Measurements from ENCODE around the gene SCO2.
"Not testable (repeated sequence)": the region's sequence is repeated elsewhere in the genome, so short reads cannot be mapped to it uniquely, and the experiment has no call there.

Gene SCO2

DNA sequence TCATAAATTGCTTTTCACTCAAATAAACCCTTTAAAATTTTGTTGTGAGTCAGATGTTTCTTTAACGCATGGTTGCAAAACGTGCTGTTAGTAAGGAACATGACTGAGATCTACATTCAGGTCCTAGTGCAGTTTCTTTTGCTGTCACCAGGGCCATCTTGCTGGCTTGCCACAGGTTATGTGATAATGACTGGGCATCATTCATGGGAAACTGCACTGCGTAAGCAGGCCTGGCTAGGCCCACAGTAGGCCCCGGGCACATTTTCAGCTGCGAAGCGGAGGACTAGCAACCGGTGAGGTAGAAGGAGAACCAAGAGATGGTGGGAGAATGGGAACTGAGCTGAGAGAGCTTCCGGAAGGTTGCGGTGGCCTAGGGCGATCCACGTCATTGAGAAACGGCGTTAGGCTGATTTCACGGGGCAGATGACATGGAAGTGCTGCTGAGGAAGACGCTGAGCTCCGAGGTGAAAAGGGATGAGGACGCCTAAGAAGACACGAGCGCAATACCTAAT is 17.1 kb upstream of the SCO2 start:
- Histone ChIP-seq H3K36me3 (ENCODE audit: control insufficient read depth, insufficient read depth, low read length) (no peaks in the 10 kb centered on the region), H3K27me3 (ENCODE audit: control insufficient read depth, insufficient read depth, low read length) (no peaks in the 10 kb centered on the region; the same call in 1 of the 2 replicates), H3K27ac (ENCODE audit: low read length) (no peak overlapping the region), H3K4me1 (ENCODE audit: control insufficient read depth, insufficient read depth, low read length) (no peaks in the 10 kb centered on the region), H3K4me3 (ENCODE audit: low read length) (no peak overlapping the region), H3K9me3 (ENCODE audit: control insufficient read depth, insufficient read depth, low read length) (no peaks in the 10 kb centered on the region)
- no peak for DNase-seq (ENCODE audit: low read depth, low spot score)
- WGBS (ENCODE audit: insufficient coverage, insufficient read length), result no CpG with 5 or more reads among the region's 19 CpGs

DNA sequence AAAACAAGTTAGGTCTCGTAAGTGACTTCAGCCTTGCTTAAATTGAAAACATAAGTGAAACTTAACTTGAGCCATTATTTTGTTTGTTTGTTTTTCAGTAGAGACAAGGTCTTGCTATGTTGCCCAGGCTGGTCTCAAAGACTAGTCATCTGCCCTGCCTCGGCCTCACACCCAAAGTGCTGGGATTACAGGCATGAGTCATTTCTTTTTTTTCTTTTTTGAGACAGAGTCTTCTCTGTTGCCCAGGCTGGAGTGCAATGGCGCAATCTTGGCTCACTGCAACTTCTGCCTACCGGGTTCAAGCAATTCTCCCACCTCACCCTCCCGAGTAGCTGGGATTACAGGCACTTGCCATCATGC is 16.2 kb upstream of the SCO2 start:
- H3K4me1 ChIP-seq (ENCODE audit: control insufficient read depth, insufficient read depth, low read length); H3K27ac ChIP-seq (ENCODE audit: low read length); H3K27me3 ChIP-seq (ENCODE audit: control insufficient read depth, insufficient read depth, low read length); H3K4me3 ChIP-seq (ENCODE audit: low read length); H3K36me3 ChIP-seq (ENCODE audit: control insufficient read depth, insufficient read depth, low read length); DNase-seq (ENCODE audit: low read depth, low spot score); H3K9me3 ChIP-seq (ENCODE audit: control insufficient read depth, insufficient read depth, low read length): not testable (repeated sequence)
- WGBS (ENCODE audit: insufficient coverage, insufficient read length), result no CpG with 5 or more reads among the region's 5 CpGs

DNA sequence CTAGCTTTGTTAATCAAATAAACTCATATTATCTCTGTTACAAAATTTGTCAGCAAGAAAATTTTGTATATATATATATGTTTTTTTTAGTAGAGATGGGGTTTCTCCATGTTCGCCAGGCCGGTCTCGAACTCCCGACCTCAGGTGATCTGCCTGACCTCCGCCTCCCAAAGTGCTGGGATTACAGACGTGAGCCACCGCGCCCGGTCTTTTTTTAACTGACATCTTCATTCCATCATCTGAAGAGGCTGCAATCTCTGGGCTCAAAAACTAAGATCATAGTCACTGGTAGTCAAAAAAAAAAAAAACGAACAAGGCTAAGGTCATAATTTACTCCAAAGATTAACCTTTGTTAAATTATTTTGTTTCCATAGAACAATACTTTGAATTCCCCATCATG is 15.0 kb upstream of the SCO2 start:
- no peak overlapping the region for H3K27ac ChIP-seq (ENCODE audit: low read length)
- H3K4me3 ChIP-seq (ENCODE audit: low read length), result no peak overlapping the region
- no CpG with 5 or more reads among the region's 10 CpGs for WGBS (ENCODE audit: insufficient coverage, insufficient read length)
- H3K9me3 ChIP-seq (ENCODE audit: control insufficient read depth, insufficient read depth, low read length), result no peaks in the 10 kb centered on the region
- DNase-seq (ENCODE audit: low read depth, low spot score), result no peak
- H3K4me1 ChIP-seq (ENCODE audit: control insufficient read depth, insufficient read depth, low read length), result no peaks in the 10 kb centered on the region
- H3K27me3 ChIP-seq (ENCODE audit: control insufficient read depth, insufficient read depth, low read length), result no peaks in the 10 kb centered on the region; the same call in 1 of the 2 replicates
- no peaks in the 10 kb centered on the region for H3K36me3 ChIP-seq (ENCODE audit: control insufficient read depth, insufficient read depth, low read length)

DNA sequence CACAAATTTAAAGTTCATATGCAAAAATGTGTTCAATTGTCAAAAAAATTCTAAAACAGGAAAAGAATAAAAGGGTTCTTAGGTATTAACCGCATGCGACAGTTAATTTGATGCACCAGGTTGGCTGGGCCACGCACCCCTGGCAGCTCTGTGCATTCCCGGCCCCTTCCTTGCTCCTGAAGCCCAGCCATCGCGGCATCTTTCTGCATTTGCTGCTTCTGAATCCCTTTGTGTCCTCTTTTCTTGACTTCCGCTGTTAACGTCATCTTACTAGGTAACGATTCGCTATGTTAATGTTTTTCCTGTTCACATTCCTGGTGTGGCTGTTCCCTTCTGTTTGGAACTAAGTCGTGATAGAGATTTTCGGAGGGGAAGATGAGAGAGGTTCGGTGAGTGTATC is 12.4 kb upstream of the SCO2 start:
- no peak overlapping the region for H3K4me3 ChIP-seq (ENCODE audit: low read length)
- H3K9me3 ChIP-seq (ENCODE audit: control insufficient read depth, insufficient read depth, low read length), result no peaks in the 10 kb centered on the region
- no peaks in the 10 kb centered on the region for H3K4me1 ChIP-seq (ENCODE audit: control insufficient read depth, insufficient read depth, low read length)
- H3K36me3 ChIP-seq (ENCODE audit: control insufficient read depth, insufficient read depth, low read length), result no peaks in the 10 kb centered on the region
- H3K27ac ChIP-seq (ENCODE audit: low read length), result no peak overlapping the region
- no peak for DNase-seq (ENCODE audit: low read depth, low spot score)
- WGBS (ENCODE audit: insufficient coverage, insufficient read length), result 100% methylated on average over 2 of the region's 13 CpGs
- peaks cover 3% of the 10 kb centered on the region; the same call in 1 of the 2 replicates for H3K27me3 ChIP-seq (ENCODE audit: control insufficient read depth, insufficient read depth, low read length)

DNA sequence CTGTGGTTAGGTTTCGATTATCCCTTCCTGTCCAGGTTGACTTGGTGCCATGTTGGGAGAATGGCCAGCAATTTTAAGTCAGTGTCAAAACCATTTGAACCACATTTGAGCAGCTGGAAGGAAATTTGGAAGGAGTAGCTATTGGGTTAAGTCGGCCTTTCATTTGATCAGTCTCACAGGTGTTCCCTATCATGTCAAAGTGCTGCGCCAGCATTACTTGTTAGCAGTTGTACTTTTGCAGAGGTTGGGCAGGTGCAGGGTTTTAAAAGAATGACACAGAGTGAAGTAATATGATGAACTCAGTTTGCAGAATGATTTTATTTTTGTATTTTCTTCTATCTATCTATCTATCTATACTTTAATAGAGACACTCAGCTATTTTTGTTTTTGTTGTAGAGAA is 10.8 kb upstream of the SCO2 start:
- H3K9me3 ChIP-seq (ENCODE audit: control insufficient read depth, insufficient read depth, low read length), result no peaks in the 10 kb centered on the region
- no CpG with 5 or more reads among the region's 3 CpGs for WGBS (ENCODE audit: insufficient coverage, insufficient read length)
- peaks cover 2% of the 10 kb centered on the region; the same call in 1 of the 2 replicates for H3K4me1 ChIP-seq (ENCODE audit: control insufficient read depth, insufficient read depth, low read length)
- no peak for DNase-seq (ENCODE audit: low read depth, low spot score)
- peaks cover 15% of the 10 kb centered on the region; the same call in 1 of the 2 replicates for H3K27me3 ChIP-seq (ENCODE audit: control insufficient read depth, insufficient read depth, low read length)
- no peak overlapping the region for H3K27ac ChIP-seq (ENCODE audit: low read length)
- no peak overlapping the region for H3K4me3 ChIP-seq (ENCODE audit: low read length)
- no peaks in the 10 kb centered on the region for H3K36me3 ChIP-seq (ENCODE audit: control insufficient read depth, insufficient read depth, low read length)

DNA sequence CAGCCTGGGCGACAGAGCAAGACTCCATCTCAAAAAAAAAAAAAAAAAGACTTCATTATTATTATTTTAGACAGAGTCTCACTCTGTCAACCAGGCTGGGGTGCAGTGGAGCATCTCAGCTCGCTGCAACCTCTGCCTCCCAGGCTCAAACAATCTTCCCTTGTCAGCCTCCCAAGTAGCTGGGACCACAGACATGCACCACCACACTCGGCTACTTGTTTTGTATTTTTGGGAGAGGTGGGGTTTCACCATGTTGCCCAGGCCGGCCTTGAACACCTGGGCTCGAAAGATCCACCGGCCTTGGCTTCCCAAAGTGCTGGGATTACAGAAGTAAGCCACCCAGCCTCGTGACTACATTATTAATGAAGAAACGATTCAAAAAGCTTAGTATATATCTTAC is 9.7 kb upstream of the SCO2 start:
- Histone ChIP-seq H3K4me3 (ENCODE audit: low read length) (no peak overlapping the region), H3K27me3 (ENCODE audit: control insufficient read depth, insufficient read depth, low read length) (peaks cover 24% of the 10 kb centered on the region), H3K9me3 (ENCODE audit: control insufficient read depth, insufficient read depth, low read length) (no peaks in the 10 kb centered on the region), H3K36me3 (ENCODE audit: control insufficient read depth, insufficient read depth, low read length) (no peaks in the 10 kb centered on the region), H3K4me1 (ENCODE audit: control insufficient read depth, insufficient read depth, low read length) (peaks cover 2% of the 10 kb centered on the region; the same call in 1 of the 2 replicates), H3K27ac (ENCODE audit: low read length) (no peak overlapping the region)
- DNase-seq (ENCODE audit: low read depth, low spot score), result no peak
- no CpG with 5 or more reads among the region's 8 CpGs for WGBS (ENCODE audit: insufficient coverage, insufficient read length)

DNA sequence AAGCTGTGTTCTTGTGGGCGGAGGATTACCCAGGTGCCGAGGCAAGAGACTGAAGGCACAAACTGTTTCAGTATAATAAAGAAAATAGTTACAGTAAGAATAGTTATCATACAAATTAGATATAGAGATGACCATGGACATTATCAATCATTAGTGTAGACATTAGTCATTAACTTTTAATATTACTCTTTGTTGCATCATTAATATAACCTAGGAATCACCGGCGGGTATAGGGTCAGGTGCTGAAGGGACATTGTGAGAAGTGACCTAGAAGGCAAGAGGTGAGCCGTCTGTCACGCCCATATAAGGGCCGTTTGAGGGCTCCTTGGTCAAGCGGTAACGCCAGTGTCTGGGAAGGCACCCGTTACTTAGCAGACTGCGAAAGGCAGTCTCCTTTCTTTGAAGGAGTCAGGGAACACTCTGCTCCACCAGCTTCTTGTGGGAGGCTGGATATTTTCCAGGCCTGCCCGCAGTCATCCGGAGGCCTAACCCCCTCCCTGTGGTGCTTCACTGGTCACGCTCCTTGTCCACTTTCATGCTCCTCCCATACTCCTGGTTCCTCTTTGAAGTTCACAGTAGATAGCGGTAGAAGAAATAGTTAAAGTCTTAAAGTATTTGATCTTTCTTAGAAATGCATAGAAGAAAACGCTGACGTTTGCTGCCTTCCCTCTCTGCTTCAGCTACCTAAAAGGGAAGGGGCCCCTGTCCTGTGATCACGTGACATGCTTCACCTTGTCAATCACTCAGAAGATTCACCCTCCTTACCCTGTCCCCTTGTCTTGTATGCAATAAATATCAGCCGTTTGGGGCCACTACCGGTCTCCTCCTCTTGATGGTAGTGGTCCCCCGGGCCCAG is 8.7 kb upstream of the SCO2 start:
- H3K27me3 ChIP-seq (ENCODE audit: control insufficient read depth, insufficient read depth, low read length), result peaks cover 31% of the 10 kb centered on the region
- no CpG with 5 or more reads among the region's 21 CpGs for WGBS (ENCODE audit: insufficient coverage, insufficient read length)

DNA sequence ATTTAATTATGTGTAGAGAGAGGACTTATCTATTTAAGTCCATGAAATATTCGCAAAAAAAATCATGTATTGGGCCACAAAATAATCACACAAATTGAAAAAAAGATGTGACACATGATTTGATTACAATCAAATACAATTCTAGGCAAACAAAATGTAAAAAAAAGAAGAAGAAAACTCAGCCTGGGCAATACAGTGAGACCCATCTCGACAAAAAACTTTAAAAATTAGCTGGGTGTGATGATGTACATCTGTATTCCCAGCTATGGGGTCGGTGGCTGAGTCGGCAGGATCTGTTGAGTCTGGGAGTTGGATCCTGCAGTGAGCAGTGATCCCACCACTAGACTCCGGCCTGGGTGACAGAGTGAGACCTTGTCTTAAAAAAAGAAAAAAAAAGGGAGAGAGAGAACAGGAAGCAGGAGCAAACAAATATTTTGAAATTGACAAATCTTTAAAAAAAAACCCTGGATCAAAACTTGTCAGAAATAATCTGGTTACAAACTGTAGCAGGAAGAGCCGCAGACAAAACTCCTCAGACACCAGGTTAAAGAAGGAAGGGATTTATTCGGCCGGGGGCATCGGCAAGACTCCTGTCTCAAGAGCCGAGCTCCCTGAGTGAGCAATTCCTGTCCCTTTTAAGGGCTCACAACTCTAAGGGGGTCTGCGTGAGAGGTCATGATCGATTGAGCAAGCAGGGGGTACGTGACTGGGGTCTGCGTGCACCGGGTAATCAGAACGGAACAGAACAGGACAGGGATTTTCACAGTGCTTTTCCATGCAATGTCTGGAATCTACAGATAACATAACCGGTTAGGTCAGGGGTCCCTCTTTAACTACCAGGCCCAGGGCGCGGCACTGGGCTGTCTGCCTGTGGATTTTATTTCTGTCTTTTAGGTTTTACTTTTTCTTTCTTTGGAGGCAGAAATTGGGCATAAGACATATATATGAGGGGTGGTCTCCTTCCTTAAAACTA is 7.7 kb upstream of the SCO2 start:
- Histone ChIP-seq H3K36me3 (ENCODE audit: control insufficient read depth, insufficient read depth, low read length) (no peaks in the 10 kb centered on the region; the same call in 1 of the 2 replicates), H3K27ac (ENCODE audit: low read length) (no peak overlapping the region), H3K9me3 (ENCODE audit: control insufficient read depth, insufficient read depth, low read length) (no peaks in the 10 kb centered on the region), H3K4me1 (ENCODE audit: control insufficient read depth, insufficient read depth, low read length) (peaks cover 3% of the 10 kb centered on the region; the same call in 1 of the 2 replicates), H3K27me3 (ENCODE audit: control insufficient read depth, insufficient read depth, low read length) (peaks cover 41% of the 10 kb centered on the region), H3K4me3 (ENCODE audit: low read length) (no peak overlapping the region)
- no CpG with 5 or more reads among the region's 19 CpGs for WGBS (ENCODE audit: insufficient coverage, insufficient read length)
- no peak for DNase-seq (ENCODE audit: low read depth, low spot score)

More for the DNA sequence above, 8.7 kb upstream of the SCO2 start:
- not testable (repeated sequence) for H3K9me3 ChIP-seq (ENCODE audit: control insufficient read depth, insufficient read depth, low read length); H3K4me1 ChIP-seq (ENCODE audit: control insufficient read depth, insufficient read depth, low read length); DNase-seq (ENCODE audit: low read depth, low spot score); H3K27ac ChIP-seq (ENCODE audit: low read length); H3K4me3 ChIP-seq (ENCODE audit: low read length); H3K36me3 ChIP-seq (ENCODE audit: control insufficient read depth, insufficient read depth, low read length)

DNA sequence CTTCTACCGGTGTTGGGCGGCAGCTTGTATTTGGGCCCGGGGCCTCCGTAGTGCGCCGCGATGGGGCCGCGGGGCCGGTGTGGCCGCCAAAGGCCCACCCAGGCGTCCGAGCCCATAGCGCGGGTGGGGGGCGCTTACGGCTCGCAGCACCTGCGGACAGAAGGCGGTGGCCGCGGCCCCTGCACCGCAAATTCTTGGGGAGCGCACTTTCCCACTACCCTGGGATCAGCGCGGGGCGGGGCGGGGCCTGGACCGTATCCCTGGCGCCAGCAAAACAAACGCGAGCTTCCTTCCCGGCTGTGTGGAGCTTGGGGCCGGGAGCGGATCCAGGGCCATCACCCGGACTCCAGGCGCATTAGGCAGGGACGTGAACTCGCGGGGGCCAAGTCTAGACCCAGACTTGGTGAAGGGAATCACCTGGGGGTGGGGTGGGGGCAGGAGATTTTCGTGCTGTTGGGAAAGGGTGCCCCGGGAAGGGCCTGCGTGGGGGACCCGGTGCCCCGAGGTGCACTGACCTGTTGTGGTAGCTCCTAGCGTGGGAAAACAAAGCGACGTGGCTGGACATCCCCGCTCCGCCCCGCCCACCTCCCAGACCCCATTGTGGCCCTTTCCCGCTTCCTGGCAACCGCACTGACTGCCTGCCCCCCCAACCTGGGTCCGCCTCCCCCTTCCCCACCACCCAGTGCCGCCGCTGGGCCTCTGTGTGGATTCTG is 6.7 kb upstream of the SCO2 start:
- Histone ChIP-seq H3K4me3 (ENCODE audit: low read length) (peak overlapping the region; percentile 56), H3K27me3 (ENCODE audit: control insufficient read depth, insufficient read depth, low read length) (peaks cover 42% of the 10 kb centered on the region)
- DNase-seq (ENCODE audit: low read depth, low spot score), result no peak

DNA sequence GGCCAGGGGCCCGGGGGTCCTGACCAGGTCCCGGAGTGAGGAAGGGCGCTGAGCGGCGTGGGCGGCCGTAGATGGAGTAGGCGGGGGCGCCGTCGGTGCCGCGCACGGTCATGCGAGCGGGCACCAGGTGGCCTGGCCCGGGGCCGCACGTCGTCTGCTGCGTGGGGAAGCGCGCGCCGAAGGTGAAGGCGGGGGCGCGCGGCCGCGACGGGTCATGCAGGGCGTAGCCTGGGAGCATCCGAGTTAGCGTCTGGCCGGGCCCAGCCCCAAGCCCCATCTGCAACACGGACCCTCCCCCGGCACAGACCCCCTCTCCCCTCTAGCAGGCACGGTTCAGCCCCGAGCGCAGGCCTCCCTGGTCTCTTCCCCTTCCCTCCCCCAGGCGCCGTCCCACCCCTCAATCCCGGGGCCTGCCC is 6.2 kb upstream of the SCO2 start:
- no CpG with 5 or more reads among the region's 44 CpGs for WGBS (ENCODE audit: insufficient coverage, insufficient read length)
- H3K27ac ChIP-seq (ENCODE audit: low read length), result no peak overlapping the region
- H3K36me3 ChIP-seq (ENCODE audit: control insufficient read depth, insufficient read depth, low read length), result no peaks in the 10 kb centered on the region; the same call in 1 of the 2 replicates
- peaks cover 42% of the 10 kb centered on the region for H3K27me3 ChIP-seq (ENCODE audit: control insufficient read depth, insufficient read depth, low read length)
- H3K4me1 ChIP-seq (ENCODE audit: control insufficient read depth, insufficient read depth, low read length), result peaks cover 9% of the 10 kb centered on the region
- peak overlapping the region; percentile 56 for H3K4me3 ChIP-seq (ENCODE audit: low read length)
- H3K9me3 ChIP-seq (ENCODE audit: control insufficient read depth, insufficient read depth, low read length), result no peaks in the 10 kb centered on the region
- DNase-seq (ENCODE audit: low read depth, low spot score), result no peak

More for the DNA sequence above, 6.7 kb upstream of the SCO2 start:
- H3K36me3 ChIP-seq (ENCODE audit: control insufficient read depth, insufficient read depth, low read length), result no peaks in the 10 kb centered on the region; the same call in 1 of the 2 replicates
- H3K4me1 ChIP-seq (ENCODE audit: control insufficient read depth, insufficient read depth, low read length), result peaks cover 5% of the 10 kb centered on the region
- no CpG with 5 or more reads among the region's 56 CpGs for WGBS (ENCODE audit: insufficient coverage, insufficient read length)
- H3K27ac ChIP-seq (ENCODE audit: low read length), result no peak overlapping the region
- no peaks in the 10 kb centered on the region for H3K9me3 ChIP-seq (ENCODE audit: control insufficient read depth, insufficient read depth, low read length)
